ENCODE results near the gene NBEAL2.
A peak's percentile ranks its signal among the peaks of the same experiment; 100 is the strongest.
"Not testable (repeated sequence)": the region's sequence is repeated elsewhere in the genome, so short reads cannot be mapped to it uniquely, and the experiment has no call there.

NBEAL2 gene

GRCh38 chr3:46962427-46962826 lies 17.0 kb upstream of the NBEAL2 start:
- no peak for DNase-seq

GRCh38 chr3:46962990-46963389 lies 16.5 kb upstream of the NBEAL2 start:
- no peak for DNase-seq

GRCh38 chr3:46964038-46964590 lies 15.4 kb upstream of the NBEAL2 start:
- not testable (repeated sequence) for DNase-seq

DNA sequence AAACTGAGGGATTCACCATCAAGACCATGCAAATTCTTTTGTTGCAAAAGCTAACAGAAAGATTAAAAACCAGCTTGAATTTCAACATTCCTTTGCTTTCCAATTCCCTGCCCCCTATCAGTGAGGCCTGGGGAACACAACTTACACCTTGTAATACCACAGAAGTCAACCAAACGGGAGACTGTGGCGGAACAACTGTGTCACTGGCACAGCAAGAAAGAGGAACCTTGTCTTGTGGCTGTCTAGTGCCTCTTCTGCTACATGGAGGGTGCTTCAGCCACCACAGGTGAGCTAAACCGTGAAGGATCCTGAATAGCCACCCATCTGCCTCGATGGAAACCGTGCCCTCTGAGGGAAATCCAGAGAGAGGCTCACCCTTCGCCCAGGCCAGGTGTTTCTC lies 14.3 kb upstream of the NBEAL2 start:
- DNase-seq, result no peak

GRCh38 chr3:46966811-46967210 lies 12.7 kb upstream of the NBEAL2 start:
- DNase-seq, result no peak

DNA sequence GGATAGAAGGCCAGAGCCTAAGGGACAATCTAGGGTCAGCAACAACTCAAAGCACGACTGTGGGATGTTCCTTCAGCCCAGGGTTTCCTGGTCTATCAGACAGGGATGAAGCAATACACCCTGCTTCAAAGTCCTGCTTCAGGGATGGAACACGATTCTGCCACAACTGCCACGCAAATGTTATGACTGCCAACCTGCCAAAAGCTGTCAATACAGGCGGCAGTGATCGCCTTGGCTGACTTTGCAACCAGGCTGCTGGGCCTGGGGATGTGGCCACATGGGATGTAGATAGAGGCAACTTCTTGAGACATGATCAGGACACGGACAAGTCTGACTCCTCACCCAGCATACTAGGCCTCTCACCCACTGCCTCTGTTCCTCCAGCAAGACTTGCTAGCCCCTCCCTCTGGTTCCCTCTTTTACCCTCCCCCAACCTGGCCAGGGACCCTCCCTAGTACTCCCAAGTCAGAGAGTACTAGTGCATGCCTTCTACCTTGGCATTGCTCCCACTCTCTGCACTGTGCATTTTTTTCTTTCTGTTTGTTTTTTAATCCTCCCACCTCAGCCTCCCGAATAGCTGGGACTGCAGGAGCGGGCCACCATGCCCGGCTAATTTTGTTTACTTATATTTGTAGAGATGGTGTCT lies 10.6 kb upstream of the NBEAL2 start:
- no peak for DNase-seq

DNA sequence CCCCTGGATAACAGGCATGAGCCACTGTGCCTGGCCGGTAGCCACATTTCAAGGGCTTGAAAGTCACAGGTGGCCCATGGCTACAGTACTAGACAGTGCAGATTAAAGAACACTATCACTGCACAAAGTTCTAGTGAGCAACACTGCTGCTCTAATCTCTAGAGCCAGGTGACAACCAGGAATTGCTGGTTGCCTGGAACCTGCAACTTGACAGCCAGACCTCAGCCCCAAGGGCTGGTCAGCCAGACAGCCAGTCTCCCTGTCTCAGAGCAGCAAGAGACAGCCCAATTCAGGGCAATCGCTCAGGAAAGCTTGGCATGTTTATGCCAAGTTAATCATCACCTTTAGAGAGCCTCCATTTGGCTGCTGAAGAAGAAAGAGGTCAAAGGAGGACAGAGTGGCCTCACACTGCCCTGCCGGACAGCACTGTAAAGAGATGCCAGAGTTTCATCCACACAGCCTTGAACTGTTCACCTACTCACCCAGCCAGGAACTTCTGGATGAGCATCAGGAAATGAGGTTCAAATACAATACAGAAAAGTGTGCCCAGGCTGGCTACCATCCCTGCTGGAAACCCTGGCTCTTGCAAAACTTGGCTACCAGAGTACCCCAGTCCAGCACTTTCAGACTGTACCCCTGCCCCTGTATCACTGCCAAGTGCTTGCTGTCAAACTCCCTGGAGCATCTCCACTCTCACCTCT lies 8.9 kb upstream of the NBEAL2 start:
- DNase-seq, result no peak

DNA sequence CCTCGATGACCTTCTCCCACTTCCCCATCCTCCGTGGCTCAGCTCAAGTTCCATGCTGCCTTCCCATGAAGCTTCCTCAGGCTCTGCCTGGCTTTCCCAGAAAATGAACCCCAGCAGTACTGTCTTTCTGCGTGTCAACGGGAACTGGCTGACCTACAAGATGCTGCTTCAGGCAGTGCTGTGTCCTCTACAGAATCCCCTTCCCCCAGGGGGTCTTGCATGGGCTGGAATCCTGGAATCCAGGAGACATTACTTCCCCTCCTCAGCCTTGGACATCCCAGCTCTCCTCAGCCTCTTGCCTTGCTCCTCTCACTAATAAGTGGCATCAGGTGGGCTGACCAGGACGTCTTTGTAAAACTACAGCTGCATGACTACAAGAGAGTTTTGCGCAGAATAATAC lies 8.3 kb upstream of the NBEAL2 start:
- no peak for DNase-seq

DNA sequence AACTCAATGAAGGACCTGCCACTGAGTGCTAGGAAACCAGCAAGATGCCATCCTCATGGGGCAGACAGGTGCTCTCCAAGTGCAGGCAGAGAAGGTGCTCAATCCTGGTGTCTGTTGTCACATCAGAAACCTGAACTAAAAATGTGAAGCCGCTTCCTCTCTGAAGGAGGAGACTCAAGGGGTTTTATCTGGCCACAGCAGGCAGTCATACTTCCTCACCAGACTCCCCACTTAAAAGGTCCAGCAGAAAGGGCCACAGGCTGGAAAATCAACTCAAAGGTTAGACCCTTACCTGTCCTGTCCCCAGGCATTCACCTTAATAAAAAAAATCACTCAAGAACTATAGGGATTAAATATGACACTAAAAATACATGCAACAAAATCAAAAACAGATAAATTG lies 7.7 kb upstream of the NBEAL2 start:
- no peak for DNase-seq

GRCh38 chr3:46972396-46972795 lies 7.1 kb upstream of the NBEAL2 start:
- no peak for DNase-seq

DNA sequence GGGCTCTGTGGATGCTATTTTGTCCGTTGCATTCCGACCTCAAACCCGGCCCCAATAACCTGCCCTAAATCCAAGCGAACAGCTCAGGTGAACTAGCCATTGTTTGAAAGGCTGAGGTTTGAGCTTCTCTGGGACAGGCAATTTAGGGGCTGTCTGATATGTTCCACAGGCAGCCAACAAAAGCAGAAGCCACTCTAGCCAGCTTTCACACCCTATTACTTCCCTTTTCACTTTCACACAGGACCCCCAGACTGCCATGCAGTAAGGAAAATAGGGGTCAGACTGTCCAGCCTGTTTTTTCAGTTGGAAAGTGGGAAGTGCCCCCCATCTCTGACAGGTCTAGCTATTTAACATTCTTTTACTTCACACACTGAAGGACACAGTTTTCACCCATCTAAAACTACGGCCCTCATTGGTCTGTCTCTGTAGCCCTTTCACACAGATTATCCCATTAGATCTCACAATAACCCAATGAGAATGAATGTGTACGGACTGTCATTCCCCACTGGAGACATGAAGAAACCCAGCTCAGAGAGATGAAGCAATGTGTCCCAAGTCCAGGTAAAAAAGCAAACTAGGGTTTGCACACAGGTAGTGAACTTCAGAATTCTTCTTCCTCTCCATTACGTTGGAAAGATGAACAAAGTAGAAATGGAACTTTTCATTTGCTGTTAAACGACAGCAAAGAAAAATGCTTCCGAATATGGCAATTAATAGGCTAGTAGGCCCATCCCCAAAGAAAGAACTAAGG lies 4.9 kb upstream of the NBEAL2 start:
- DNase-seq, result no peak

- DNase-seq, result peak; percentile 86
Measured at GRCh38 chr3:46976326-46977190, 2.9 kb upstream of the NBEAL2 start, which contains the start of gene CCDC12. CCDC12 (minus strand) TSS chr3:46976745; CDS start chr3:46976732, 13 bp downstream.

- DNase-seq, result no peak
Measured at GRCh38 chr3:46977811-46978195, 1.7 kb upstream of the NBEAL2 start.

GRCh38 chr3:46978381-46978780 lies 1.1 kb upstream of the NBEAL2 start:
- no peak for DNase-seq

DNA sequence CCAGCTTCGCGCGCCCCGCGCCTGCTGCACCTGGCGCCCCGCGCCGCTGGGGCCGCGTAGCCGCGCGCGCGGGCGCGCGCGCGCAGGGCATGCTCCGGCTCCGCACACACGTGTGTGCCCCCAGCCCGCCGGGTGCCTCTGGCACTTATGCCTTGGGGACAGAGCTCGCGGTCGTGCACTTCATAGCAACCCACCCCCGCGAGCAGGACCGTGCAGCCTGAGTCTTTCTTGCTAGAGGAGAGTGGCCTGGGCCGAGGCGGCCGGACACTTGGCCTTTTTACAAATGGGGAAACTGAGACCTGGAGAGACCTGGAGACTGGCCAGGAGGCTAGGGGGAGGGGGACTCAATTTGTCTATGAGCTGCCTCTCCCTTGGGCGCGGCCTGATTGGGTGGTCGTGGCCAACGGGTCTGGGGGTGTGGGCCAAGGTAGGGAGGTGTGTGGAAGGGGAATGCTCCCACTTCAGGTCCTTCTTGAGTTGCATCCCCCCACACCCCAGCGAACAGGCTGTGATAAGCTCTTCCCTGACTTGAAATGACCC lies 562 bp downstream of the NBEAL2 start:
- DNase-seq, result no peak

- no peak for DNase-seq
Measured at GRCh38 chr3:46981932-46982471, 2.5 kb downstream of the NBEAL2 start.

GRCh38 chr3:46982546-46982945 lies 3.1 kb downstream of the NBEAL2 start:
- no peak for DNase-seq

- DNase-seq, result no peak
Measured at GRCh38 chr3:46984591-46985459, 5.4 kb downstream of the NBEAL2 start.

DNA sequence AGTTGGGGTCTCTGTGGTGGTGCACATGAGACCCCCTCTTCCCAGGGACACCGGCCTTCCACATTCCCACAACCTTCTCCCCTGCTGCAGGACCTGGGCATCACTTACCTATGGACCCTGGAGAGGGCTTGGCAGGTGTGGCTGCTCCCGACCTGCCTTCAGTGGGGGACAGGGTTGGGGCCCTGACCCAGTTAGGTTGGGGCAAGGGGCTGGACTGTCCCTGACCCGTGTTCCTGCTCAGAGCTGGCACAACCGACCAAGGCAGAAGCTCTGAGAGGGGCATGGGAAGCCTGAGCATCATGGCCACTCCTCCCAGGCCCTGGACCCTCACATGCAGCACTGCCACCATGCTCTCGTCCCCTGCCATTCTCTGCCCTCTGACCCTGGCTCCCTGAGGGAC lies 6.1 kb downstream of the NBEAL2 start:
- no peak for DNase-seq

GRCh38 chr3:46986055-46986730 lies 6.7 kb downstream of the NBEAL2 start:
- DNase-seq, result no peak

Measured in stimulated activated CD4-positive, alpha-beta T cell treated with anti-CD3 and anti-CD28 coated beads, Interleukin-4, amount 100 ng/mL, for 1 hour (primary cell).